H9 (cell line): ENCODE results near the gene CELF1. TPM values are rescaled to one million over a fixed set of nuclear protein-coding genes. Genes with fewer than 3 reads are reported as not detected.
A peak's percentile ranks its signal among the peaks of the same experiment; 100 is the strongest.

Experiments
- DNase-seq: peaks from one replicate; pipeline ENCODE4 v3.0.0-alpha.2; 2017
- H2AFZ ChIP-seq: one replicate; pipeline ENCODE4 v1.6.1; 2013; ENCODE audit warnings: mild to moderate bottlenecking, low read length, control low read depth, moderate library complexity
- H2AK5ac ChIP-seq: 2 replicates; pipeline ENCODE4 v1.6.1; 2013; ENCODE audit warnings: low read length, control low read depth, mixed read lengths; ENCODE audit not compliant: insufficient read length
- H2BK120ac ChIP-seq: one replicate; pipeline ENCODE4 v1.6.1; 2013; ENCODE audit warnings: low read depth, mild to moderate bottlenecking, low read length, control low read depth, inconsistent platforms; ENCODE audit not compliant: poor library complexity, severe bottlenecking
- H2BK12ac ChIP-seq: 2 replicates; pipeline ENCODE4 v1.6.1; 2013; ENCODE audit warnings: low read length, control low read depth, mixed read lengths, low read depth; ENCODE audit not compliant: insufficient read length
- H2BK15ac ChIP-seq: 2 replicates; pipeline ENCODE4 v1.6.1; 2013; ENCODE audit warnings: low read depth, low read length, control low read depth
- H2BK20ac ChIP-seq: one replicate; pipeline ENCODE4 v1.6.1; 2013; ENCODE audit warnings: low read depth, mild to moderate bottlenecking, low read length, control low read depth, inconsistent platforms; ENCODE audit not compliant: poor library complexity, severe bottlenecking
- H2BK5ac ChIP-seq: 2 replicates; pipeline ENCODE4 v1.6.1; 2013; ENCODE audit warnings: low read length, control low read depth, mixed read lengths; ENCODE audit not compliant: insufficient read length
- H3K14ac ChIP-seq: 2 replicates; pipeline ENCODE4 v1.6.1; 2013; ENCODE audit warnings: low read length, control low read depth; ENCODE audit not compliant: insufficient read depth
- H3K18ac ChIP-seq: 2 replicates; pipeline ENCODE4 v1.6.1; 2013; ENCODE audit warnings: low read depth, mild to moderate bottlenecking, mixed read lengths, low read length, control low read depth; ENCODE audit not compliant: insufficient read length
- H3K23ac ChIP-seq: 2 replicates; pipeline ENCODE4 v1.6.1; 2013; ENCODE audit warnings: low read length, control low read depth, mixed read lengths, low read depth; ENCODE audit not compliant: insufficient read length
- H3K23me2 ChIP-seq: 2 replicates; pipeline ENCODE4 v1.6.1; 2013; ENCODE audit warnings: low read depth, mild to moderate bottlenecking, mixed read lengths, low read length, control low read depth; ENCODE audit not compliant: insufficient read length, poor library complexity, severe bottlenecking
- H3K27ac ChIP-seq: 2 replicates; pipeline ENCODE4 v1.5.1; 2013; ENCODE audit warnings: low read length, control low read depth, mixed read lengths, low read depth; ENCODE audit not compliant: insufficient read length
- H3K27me3 ChIP-seq: 2 replicates; pipeline ENCODE4 v1.6.1; 2013; ENCODE audit warnings: low read length, control low read depth, inconsistent platforms; ENCODE audit not compliant: insufficient read depth
- H3K4ac ChIP-seq: 2 replicates; pipeline ENCODE4 v1.6.1; 2013; ENCODE audit warnings: low read depth, mild to moderate bottlenecking, control low read depth, inconsistent platforms, low read length, moderate library complexity
- H3K4me1 ChIP-seq: 2 replicates; pipeline ENCODE4 v1.6.1; 2013; ENCODE audit warnings: low read length, control low read depth, inconsistent platforms; ENCODE audit not compliant: insufficient read depth
- H3K4me2 ChIP-seq: 2 replicates; pipeline ENCODE4 v1.6.1; 2013; ENCODE audit warnings: low read length, control low read depth, mixed read lengths; ENCODE audit not compliant: insufficient read length, insufficient read depth
- H3K56ac ChIP-seq: 2 replicates; pipeline ENCODE4 v1.6.1; 2013; ENCODE audit warnings: low read depth, mild to moderate bottlenecking, mixed read lengths, low read length, control low read depth; ENCODE audit not compliant: insufficient read length
- H3K79me1 ChIP-seq: 2 replicates; pipeline ENCODE4 v1.6.1; 2013; ENCODE audit warnings: low read depth, mild to moderate bottlenecking, moderate library complexity, low read length, control low read depth, inconsistent platforms; ENCODE audit not compliant: insufficient read depth, poor library complexity, severe bottlenecking
- H3K79me2 ChIP-seq: 2 replicates; pipeline ENCODE4 v1.6.1; 2013; ENCODE audit warnings: low read length, control low read depth, inconsistent platforms; ENCODE audit not compliant: insufficient read depth
- H3K9ac ChIP-seq: 2 replicates; pipeline ENCODE4 v1.6.1; 2013; ENCODE audit warnings: low read length, control low read depth, mixed read lengths; ENCODE audit not compliant: insufficient read length; ENCODE audit errors: extremely low read depth
- H3K9me3 ChIP-seq: one replicate; pipeline ENCODE4 v1.6.1; 2013; ENCODE audit warnings: low read depth, low read length, inconsistent platforms; ENCODE audit not compliant: control insufficient read depth
- H3T11ph ChIP-seq: one replicate; pipeline ENCODE4 v1.6.1; 2013; ENCODE audit warnings: mild to moderate bottlenecking, low read length, control low read depth, inconsistent platforms
- H4K20me1 ChIP-seq: one replicate; pipeline ENCODE4 v1.6.1; 2013; ENCODE audit not compliant: control insufficient read depth, insufficient read length, insufficient read depth
- H4K5ac ChIP-seq: 2 replicates; pipeline ENCODE4 v1.6.1; 2013; ENCODE audit warnings: low read depth, mild to moderate bottlenecking, mixed read lengths, low read length, control low read depth; ENCODE audit not compliant: insufficient read length
- H4K8ac ChIP-seq: replicated peaks from 2 replicates; pipeline ENCODE4 v1.6.1; 2013; ENCODE audit warnings: low read length, control low read depth, mixed read lengths, low read depth; ENCODE audit not compliant: insufficient read length
- H4K91ac ChIP-seq: 2 replicates; pipeline ENCODE4 v1.6.1; 2013; ENCODE audit warnings: low read depth, mild to moderate bottlenecking, moderate library complexity, mixed read lengths, low read length, control low read depth; ENCODE audit not compliant: insufficient read length
- H3K27ac Mint-ChIP-seq, 3 experiments: 2 replicates in 2 of 3; 3 replicates in 1 of 3; pipeline ENCODE4 v1.8.0; 2020 to 2021; ENCODE audit warnings: mixed read lengths in 3 of 3, mild to moderate bottlenecking in 1 of 3, moderate library complexity in 1 of 3
- H3K27me3 Mint-ChIP-seq: 2 replicates; pipeline ENCODE4 v1.8.0; 2021; ENCODE audit warnings: low read depth, mild to moderate bottlenecking, moderate library complexity, mixed read lengths
- H3K36me3 Mint-ChIP-seq, 3 experiments: 2 replicates in 2 of 3; 3 replicates in 1 of 3; pipeline ENCODE4 v1.8.0; 2020 to 2021; ENCODE audit warnings: low read depth in 3 of 3, mixed read lengths in 3 of 3; ENCODE audit not compliant: insufficient read depth in 1 of 3
- H3K4me1 Mint-ChIP-seq, 2 experiments: 2 replicates each; pipeline ENCODE4 v1.8.0; 2020; ENCODE audit warnings: mixed read lengths in 2 of 2
- H3K4me3 Mint-ChIP-seq, 2 experiments: 2 replicates in 1 of 2; 3 replicates in 1 of 2; pipeline ENCODE4 v1.8.0; 2020 to 2021; ENCODE audit warnings: mild to moderate bottlenecking in 2 of 2, mixed read lengths in 2 of 2, moderate library complexity in 1 of 2
- H3K9me3 Mint-ChIP-seq, 2 experiments: 2 replicates in 1 of 2; 3 replicates in 1 of 2; pipeline ENCODE4 v1.8.0; 2020; ENCODE audit warnings: mild to moderate bottlenecking in 2 of 2, mixed read lengths in 2 of 2, moderate library complexity in 1 of 2
- WGBS: extraction: QIAGEN DNeasy Blood & Tissue Kit; methylation state at CpG from one replicate; pipeline ENCODE4 v1.1.7; 2013; ENCODE audit warnings: missing lambda C conversion rate, low lambda C conversion rate, mixed read lengths; ENCODE audit not compliant: insufficient read length; ENCODE audit errors: extremely low coverage; 5-methylcytosine and 5-hydroxymethylcytosine counted together
- total RNA-seq: library from RNA; stranded (reverse); gene quantifications from 2 replicates; pipeline ENCODE4 v1.2.1, GENCODE V29; 2021
- TF ChIP-seq, protein P1 (sequence below): fragments of 200-600 bp; sonication (generic); conservative IDR thresholded peaks from 3 replicates; pipeline ENCODE4 v1.8.0; 2021; ENCODE audit warnings: antibody characterized with exemption, mild to moderate bottlenecking

CELF1 gene
- total RNA-seq, 1 experiment from 2014 or later: 211 TPM

DNA sequence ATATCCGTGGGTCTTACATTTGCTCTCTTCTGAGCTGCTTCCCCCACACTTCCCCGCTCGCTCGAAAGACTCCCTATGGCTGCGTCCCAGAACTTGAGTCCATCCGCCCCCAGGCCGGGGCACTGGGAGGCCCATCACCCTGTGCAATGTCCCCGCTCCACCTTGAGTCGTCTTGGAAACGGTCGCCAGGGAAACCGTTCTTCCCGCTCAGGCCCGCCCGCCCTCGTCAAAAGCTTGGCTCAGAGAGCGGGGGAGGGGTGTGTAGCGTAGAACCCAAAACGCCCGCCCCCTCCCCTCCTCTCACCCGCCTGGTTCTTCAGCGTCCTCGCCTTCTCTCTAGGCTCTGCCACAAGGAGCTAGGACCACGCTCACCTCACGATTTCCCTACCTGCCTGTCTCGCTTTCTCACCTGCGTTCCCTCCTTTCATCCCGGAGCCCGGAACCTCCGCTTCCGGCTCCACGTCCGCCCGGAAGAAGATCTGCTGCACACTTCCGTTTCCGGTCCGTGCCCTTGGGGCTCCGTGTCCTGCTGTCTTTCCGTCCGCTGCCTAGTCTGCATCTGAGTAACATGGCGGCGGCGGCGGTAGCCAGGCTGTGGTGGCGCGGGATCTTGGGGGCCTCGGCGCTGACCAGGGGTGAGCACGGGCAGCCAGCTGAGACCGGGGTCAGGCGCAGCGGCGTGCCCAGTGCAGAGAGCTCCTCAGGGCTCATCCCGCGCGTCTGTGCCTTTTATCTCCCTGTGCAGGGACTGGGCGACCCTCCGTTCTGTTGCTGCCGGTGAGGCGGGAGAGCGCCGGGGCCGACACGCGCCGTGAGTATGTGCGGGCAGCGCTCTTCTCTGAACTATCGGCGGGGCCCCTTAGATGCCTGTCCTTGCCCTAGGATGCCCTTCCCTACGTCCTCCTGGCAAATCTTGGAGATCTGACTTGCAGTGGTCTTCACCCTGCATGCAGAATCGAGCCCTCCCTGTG is 25.9 kb upstream of the CELF1 start, which contains the start of the genes KBTBD4 and NDUFS3:
Gene KBTBD4 (minus strand): TSS at position 447 of the 971 bp plus-strand sequence. CDS start 19 bp downstream, at position 428.
Gene NDUFS3 (plus strand): TSS at position 551 of the 971 bp plus-strand sequence. CDS start 18 bp downstream, at position 569.
- Histone ChIP-seq H4K20me1 (no peaks in the 10 kb centered on the region), H2AFZ (peak within 1 kb of the TSS; percentile 84), H2BK20ac (no peak within 1 kb of the TSS), H3K23me2 (peaks cover 4% of the 10 kb centered on the region), H2BK15ac (0 out of 2 replicates have a peak within 1 kb of the TSS, but pooled peaks have one; percentile 9), H4K91ac (no peak within 1 kb of the TSS), H3K4me2 (peak within 1 kb of the TSS; percentile 98), H3K9me3 (no peaks in the 10 kb centered on the region), H3K4ac (no peak within 1 kb of the TSS; the same call in 1 of the 2 replicates), H2BK120ac (no peak within 1 kb of the TSS), H3K79me2 (peaks cover 7% of the 10 kb centered on the region; the same call in 1 of the 2 replicates), H3K9ac (peak within 1 kb of the TSS; percentile 94), H3K27me3 (no peaks in the 10 kb centered on the region), H3K27ac (peak within 1 kb of the TSS; percentile 75), H3K14ac (peak within 1 kb of the TSS; percentile 99), H3K56ac (no peak within 1 kb of the TSS), H2BK5ac (peak within 1 kb of the TSS; percentile 94), H3T11ph (no peak within 1 kb of the TSS), H4K8ac (peak within 1 kb of the TSS; percentile 37), H4K5ac (peak within 1 kb of the TSS; percentile 37), H3K4me1 (peaks cover 5% of the 10 kb centered on the region), H2AK5ac (no peak within 1 kb of the TSS), H2BK12ac (no peak within 1 kb of the TSS), H3K18ac (peak within 1 kb of the TSS; percentile 99), H3K79me1 (peaks cover 6% of the 10 kb centered on the region), H3K23ac (no peak within 1 kb of the TSS)
- DNase-seq: peak; percentile 92
- Mint-ChIP-seq H3K36me3 (peaks cover 42 to 77% (median 72%) of the 10 kb centered on the region in 3 experiments), H3K4me1 (peaks cover 18 to 21% of the 10 kb centered on the region in 2 experiments), H3K4me3 (peak within 1 kb of the TSS; percentile 94 to 100), H3K27ac (peak within 1 kb of the TSS; percentile 100), H3K27me3 (no peaks in the 10 kb centered on the region), H3K9me3 (peaks cover 0 to 3% of the 10 kb centered on the region in 2 experiments; a peak in 2 of 5 replicates)
- TF ChIP-seq, protein P1, sequence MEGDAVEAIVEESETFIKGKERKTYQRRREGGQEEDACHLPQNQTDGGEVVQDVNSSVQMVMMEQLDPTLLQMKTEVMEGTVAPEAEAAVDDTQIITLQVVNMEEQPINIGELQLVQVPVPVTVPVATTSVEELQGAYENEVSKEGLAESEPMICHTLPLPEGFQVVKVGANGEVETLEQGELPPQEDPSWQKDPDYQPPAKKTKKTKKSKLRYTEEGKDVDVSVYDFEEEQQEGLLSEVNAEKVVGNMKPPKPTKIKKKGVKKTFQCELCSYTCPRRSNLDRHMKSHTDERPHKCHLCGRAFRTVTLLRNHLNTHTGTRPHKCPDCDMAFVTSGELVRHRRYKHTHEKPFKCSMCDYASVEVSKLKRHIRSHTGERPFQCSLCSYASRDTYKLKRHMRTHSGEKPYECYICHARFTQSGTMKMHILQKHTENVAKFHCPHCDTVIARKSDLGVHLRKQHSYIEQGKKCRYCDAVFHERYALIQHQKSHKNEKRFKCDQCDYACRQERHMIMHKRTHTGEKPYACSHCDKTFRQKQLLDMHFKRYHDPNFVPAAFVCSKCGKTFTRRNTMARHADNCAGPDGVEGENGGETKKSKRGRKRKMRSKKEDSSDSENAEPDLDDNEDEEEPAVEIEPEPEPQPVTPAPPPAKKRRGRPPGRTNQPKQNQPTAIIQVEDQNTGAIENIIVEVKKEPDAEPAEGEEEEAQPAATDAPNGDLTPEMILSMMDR: no peak
- WGBS: no CpG with 5 or more reads among the region's 72 CpGs
